Testis (tissue), 3 donors: Measurements from ENCODE around the gene AIDA. TPM values are rescaled to one million over a fixed set of nuclear protein-coding genes. Genes with fewer than 3 reads are reported as not detected.

Experiments used
- DNase-seq: peaks from one replicate; pipeline ENCODE4 v3.0.0-alpha.2; 2019
- H3K27ac ChIP-seq, 2 donors: fragments of 200-600 bp; sonication (generic); one replicate each; pipeline ENCODE4 v1.5.1; 2019
- H3K27me3 ChIP-seq: fragments of 200-600 bp; sonication (generic); one replicate; pipeline ENCODE4 v1.5.1; 2019
- H3K36me3 ChIP-seq: fragments of 200-600 bp; sonication (generic); one replicate; pipeline ENCODE4 v1.5.1; 2017; ENCODE audit warnings: low read depth; ENCODE audit errors: missing control alignments
- H3K4me1 ChIP-seq: fragments of 200-600 bp; sonication (generic); one replicate; pipeline ENCODE4 v1.5.1; 2019
- H3K4me3 ChIP-seq, 2 donors: fragments of 200-600 bp; sonication (generic); one replicate each; pipeline ENCODE4 v1.5.1; 2017 to 2019
- H3K9me3 ChIP-seq: fragments of 200-600 bp; sonication (generic); one replicate; pipeline ENCODE4 v1.5.1; 2017
- CTCF ChIP-seq, 3 experiments: fragments of 450-650 bp in 2 of 3; fragments of 200-600 bp in 1 of 3; sonication (generic) in 1 of 3; IDR thresholded peaks; one replicate each; pipeline ENCODE4 v1.5.1; 2016 to 2019; ENCODE audit warnings: antibody characterized with exemption in 3 of 3, mild to moderate bottlenecking in 2 of 3, moderate library complexity in 1 of 3
- POLR2A ChIP-seq: fragments of 450-650 bp; IDR thresholded peaks from one replicate; pipeline ENCODE4 v1.6.1; 2017; ENCODE audit warnings: antibody characterized with exemption, mild to moderate bottlenecking, moderate library complexity
- WGBS, 2 donors: methylation state at CpG; one replicate each; pipeline ENCODE4 v1.1.5; 2018; 5-methylcytosine and 5-hydroxymethylcytosine counted together
- intact Hi-C: fragments of 100-400 bp; cut with DNase I; formaldehyde crosslinking; loops from one replicate; pipeline ENCODE4 v1.15.1; 2023; ENCODE audit warnings: low total_unique reads
- polyA plus RNA-seq: library from polyadenylated mRNA; stranded (reverse); fragments of 350-450 nt; fragmentation: Illumina TruSeq; extraction: RNeasy Lipid Tissue Mini Kit (QIAGEN cat#74804); gene quantifications from one replicate; pipeline ENCODE4 v1.2.3, GENCODE V29; 2014; ENCODE audit warnings: low read depth, low replicate concordance; ENCODE audit not compliant: insufficient read depth
- total RNA-seq, 2 donors: library from RNA; depleted of rRNA; stranded (reverse); fragments of >200 nt; gene quantifications; one replicate each; pipeline ENCODE4 v1.2.3, GENCODE V29; 2016

AIDA gene
- total and polyA plus RNA-seq, 3 donors from 2014 or later: 66.8 to 83.5 (median 73.1) TPM

- TF ChIP-seq POLR2A: no peak
- peak in 1 of 3 experiments; percentile 21 for TF ChIP-seq CTCF (IDR thresholded peaks at IDR 0.05)
- Histone ChIP-seq H3K4me3 (peak overlapping the region; percentile 77 to 84), H3K9me3 (no peaks in the 10 kb centered on the region), H3K4me1 (peaks cover 16% of the 10 kb centered on the region), H3K27ac (peak overlapping the region; percentile 83 to 96), H3K27me3 (no peaks in the 10 kb centered on the region), H3K36me3 (no peaks in the 10 kb centered on the region)
- 0% methylated on average over 38 to 39 of the region's 39 CpGs for WGBS, 2 donors
- intact Hi-C loops: no loop called here
- peak; percentile 97 for DNase-seq
These were observed 1.0 kb upstream of the AIDA start for GRCh38 chr1:222713091-222713961.

- Histone ChIP-seq H3K27me3 (no peaks in the 10 kb centered on the region), H3K9me3 (no peaks in the 10 kb centered on the region), H3K4me3 (peak overlapping the region; percentile 77 to 84), H3K27ac (peak overlapping the region; percentile 83 to 96), H3K4me1 (peaks cover 20% of the 10 kb centered on the region), H3K36me3 (no peaks in the 10 kb centered on the region)
- WGBS, 2 donors: 0 to 1% methylated on average over 41 to 42 of the region's 42 CpGs
- DNase-seq: peak; percentile 66
- intact Hi-C loops: no loop called here
- TF ChIP-seq POLR2A (no peak), CTCF (IDR thresholded peaks at IDR 0.05) (no peak)
These were observed 705 bp downstream of the AIDA start for GRCh38 chr1:222711319-222712252.

- Histone ChIP-seq H3K36me3 (no peaks in the 10 kb centered on the region), H3K27me3 (no peaks in the 10 kb centered on the region), H3K4me3 (no peak overlapping the region), H3K9me3 (no peaks in the 10 kb centered on the region), H3K4me1 (peaks cover 20% of the 10 kb centered on the region), H3K27ac (no peak overlapping the region)
- 53 to 59% methylated on average over 5 of the region's 5 CpGs for WGBS, 2 donors
- intact Hi-C loops: no loop called here
- DNase-seq: no peak
- TF ChIP-seq POLR2A (no peak), CTCF (IDR thresholded peaks at IDR 0.05) (no peak)
These were observed 2.6 kb downstream of the AIDA start for GRCh38 chr1:222709700-222710153.

DNA sequence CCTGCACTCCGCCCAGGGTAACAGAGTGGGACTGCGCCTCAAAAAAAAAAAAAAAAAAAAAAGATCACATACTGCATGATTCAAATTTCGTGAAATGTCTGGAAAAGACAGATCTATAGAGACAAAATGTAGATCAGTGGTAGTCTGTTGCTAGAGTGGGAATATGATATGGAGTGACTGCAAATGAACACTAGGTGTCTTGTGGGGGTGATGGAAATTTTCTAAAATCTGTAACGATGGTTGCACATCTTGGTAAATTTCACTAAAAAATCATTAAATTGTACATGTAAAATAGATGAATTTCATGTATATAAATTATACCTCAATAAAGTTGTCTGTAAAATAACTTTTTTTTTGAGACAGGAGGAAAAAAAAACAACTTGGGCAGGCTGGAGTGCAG is 5.5 kb downstream of the AIDA start:
- no peak overlapping the region for H3K27ac ChIP-seq
- no peaks in the 10 kb centered on the region for H3K9me3 ChIP-seq
- 74 to 78% methylated on average over 4 of the region's 4 CpGs for WGBS, 2 donors
- peaks cover 23% of the 10 kb centered on the region for H3K4me1 ChIP-seq
- TF ChIP-seq POLR2A (no peak), CTCF (IDR thresholded peaks at IDR 0.05) (no peak)
- no peak for DNase-seq
- intact Hi-C loops: no loop called here
- no peak overlapping the region for H3K4me3 ChIP-seq
- H3K27me3 ChIP-seq: no peaks in the 10 kb centered on the region
- H3K36me3 ChIP-seq: no peaks in the 10 kb centered on the region
